Gastrocnemius medialis (tissue), 4 donors: Measurements from ENCODE around the gene PAK4.

Experiments
- CTCF ChIP-seq, 5 experiments: fragments of 450-650 bp in 3 of 5; fragments of 200-600 bp in 2 of 5; sonication (generic) in 2 of 5; IDR thresholded peaks in 4 of 5; conservative IDR thresholded peaks in 1 of 5; 1 replicate in 4 of 5; 2 replicates in 1 of 5; pipeline ENCODE4 v1.5.1; 2016 to 2019; ENCODE audit warnings: antibody characterized with exemption in 5 of 5, mild to moderate bottlenecking in 3 of 5, moderate library complexity in 3 of 5
- POLR2A ChIP-seq, 2 donors: fragments of 450-650 bp; IDR thresholded peaks; one replicate each; pipeline ENCODE4 v1.6.1; 2017; ENCODE audit warnings: antibody characterized with exemption in 2 of 2, mild to moderate bottlenecking in 2 of 2, moderate library complexity in 2 of 2

GRCh38 chr19:39157997-39158389, 32.4 kb downstream of the PAK4 start:
- no peak for TF ChIP-seq CTCF (IDR thresholded peaks at IDR 0.05 in 4 of 5, conservative IDR thresholded peaks at IDR 0.05 in 1 of 5)
- TF ChIP-seq POLR2A (IDR thresholded peaks at IDR 0.05), result no peak
